PC-9 (cell line): ENCODE measurements around the gene GANC.

Experiments
- CTCF ChIP-seq: fragments of 200-600 bp; sonication (generic); conservative IDR thresholded peaks from 2 replicates; pipeline ENCODE4 v1.6.1; 2017; ENCODE audit warnings: mixed run types, antibody characterized with exemption, mild to moderate bottlenecking, moderate library complexity
- EZH2 ChIP-seq: fragments of 200-600 bp; sonication (generic); IDR thresholded peaks from 2 replicates; pipeline ENCODE4 v1.8.0; 2017; ENCODE audit warnings: antibody characterized with exemption, low read depth

GRCh38 chr15:42319206-42319605 is 46.2 kb downstream of the GANC start:
- TF ChIP-seq CTCF (no peak), EZH2 (no peak)
